Omental fat pad (tissue), 4 donors: ENCODE data around the gene KRT85. TPM values are rescaled to one million over a fixed set of nuclear protein-coding genes. Genes with fewer than 3 reads are reported as not detected.
A peak's percentile ranks its signal among the peaks of the same experiment; 100 is the strongest.

Source experiments
- ATAC-seq: fragments of 150-250 bp; one replicate; pipeline ENCODE4 v1.9.1; 2016; ENCODE audit warnings: mild to moderate bottlenecking, moderate library complexity; ENCODE audit not compliant: low FRiP score
- DNase-seq: peaks from one replicate; pipeline ENCODE4 v3.0.0-alpha.2; 2019; ENCODE audit warnings: low spot score
- total RNA-seq, 4 donors: library from RNA; depleted of rRNA; stranded (reverse); fragments of >200 nt; gene quantifications; one replicate each; pipeline ENCODE4 v1.1.0, GENCODE V29; 2016
- TF ChIP-seq, protein P1 (sequence below), 3 donors: fragments of 450-650 bp; IDR thresholded peaks; one replicate each; pipeline ENCODE4 v1.5.1; 2016 to 2017; ENCODE audit warnings: antibody characterized with exemption in 3 of 3, mild to moderate bottlenecking in 3 of 3, moderate library complexity in 2 of 3

KRT85 gene
- total RNA-seq, 4 donors from 2014 or later, result not detected

DNA sequence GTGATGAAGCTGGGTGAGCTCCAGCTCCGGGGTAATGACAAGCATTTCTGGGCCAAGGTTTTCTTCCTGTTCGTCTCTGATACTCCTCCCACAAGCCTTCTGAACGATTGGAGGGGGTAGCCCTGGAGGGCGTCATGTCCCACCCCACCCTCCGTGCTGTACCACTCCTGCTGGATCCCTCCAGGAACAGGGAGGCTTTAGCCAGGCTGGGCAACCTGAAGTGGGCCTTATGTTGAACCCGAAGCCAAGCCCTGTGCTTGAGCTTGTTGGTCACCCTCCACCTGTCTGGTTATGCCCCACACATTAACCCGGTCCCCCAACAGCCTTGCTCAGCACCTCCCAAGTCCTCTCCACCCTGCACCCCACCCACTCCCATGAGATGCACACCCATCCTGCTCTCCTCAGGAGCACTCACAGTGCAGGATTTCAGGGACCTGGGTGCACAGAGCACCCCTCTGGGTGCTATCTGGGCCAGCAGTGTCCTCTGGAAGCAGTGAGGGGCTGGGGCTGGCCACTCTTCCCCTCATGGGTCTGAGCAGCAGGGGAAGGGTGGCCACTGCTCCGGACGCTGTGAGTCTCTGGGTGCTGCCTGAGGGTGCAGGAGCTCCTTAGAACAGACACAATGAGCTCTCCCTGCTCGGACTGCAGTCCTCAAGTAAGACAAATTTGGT, 39.3 kb downstream of the KRT85 start:
- TF ChIP-seq, protein P1, sequence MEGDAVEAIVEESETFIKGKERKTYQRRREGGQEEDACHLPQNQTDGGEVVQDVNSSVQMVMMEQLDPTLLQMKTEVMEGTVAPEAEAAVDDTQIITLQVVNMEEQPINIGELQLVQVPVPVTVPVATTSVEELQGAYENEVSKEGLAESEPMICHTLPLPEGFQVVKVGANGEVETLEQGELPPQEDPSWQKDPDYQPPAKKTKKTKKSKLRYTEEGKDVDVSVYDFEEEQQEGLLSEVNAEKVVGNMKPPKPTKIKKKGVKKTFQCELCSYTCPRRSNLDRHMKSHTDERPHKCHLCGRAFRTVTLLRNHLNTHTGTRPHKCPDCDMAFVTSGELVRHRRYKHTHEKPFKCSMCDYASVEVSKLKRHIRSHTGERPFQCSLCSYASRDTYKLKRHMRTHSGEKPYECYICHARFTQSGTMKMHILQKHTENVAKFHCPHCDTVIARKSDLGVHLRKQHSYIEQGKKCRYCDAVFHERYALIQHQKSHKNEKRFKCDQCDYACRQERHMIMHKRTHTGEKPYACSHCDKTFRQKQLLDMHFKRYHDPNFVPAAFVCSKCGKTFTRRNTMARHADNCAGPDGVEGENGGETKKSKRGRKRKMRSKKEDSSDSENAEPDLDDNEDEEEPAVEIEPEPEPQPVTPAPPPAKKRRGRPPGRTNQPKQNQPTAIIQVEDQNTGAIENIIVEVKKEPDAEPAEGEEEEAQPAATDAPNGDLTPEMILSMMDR (IDR thresholded peaks at IDR 0.05), result no peak
- no peak for ATAC-seq
- no peak for DNase-seq

DNA sequence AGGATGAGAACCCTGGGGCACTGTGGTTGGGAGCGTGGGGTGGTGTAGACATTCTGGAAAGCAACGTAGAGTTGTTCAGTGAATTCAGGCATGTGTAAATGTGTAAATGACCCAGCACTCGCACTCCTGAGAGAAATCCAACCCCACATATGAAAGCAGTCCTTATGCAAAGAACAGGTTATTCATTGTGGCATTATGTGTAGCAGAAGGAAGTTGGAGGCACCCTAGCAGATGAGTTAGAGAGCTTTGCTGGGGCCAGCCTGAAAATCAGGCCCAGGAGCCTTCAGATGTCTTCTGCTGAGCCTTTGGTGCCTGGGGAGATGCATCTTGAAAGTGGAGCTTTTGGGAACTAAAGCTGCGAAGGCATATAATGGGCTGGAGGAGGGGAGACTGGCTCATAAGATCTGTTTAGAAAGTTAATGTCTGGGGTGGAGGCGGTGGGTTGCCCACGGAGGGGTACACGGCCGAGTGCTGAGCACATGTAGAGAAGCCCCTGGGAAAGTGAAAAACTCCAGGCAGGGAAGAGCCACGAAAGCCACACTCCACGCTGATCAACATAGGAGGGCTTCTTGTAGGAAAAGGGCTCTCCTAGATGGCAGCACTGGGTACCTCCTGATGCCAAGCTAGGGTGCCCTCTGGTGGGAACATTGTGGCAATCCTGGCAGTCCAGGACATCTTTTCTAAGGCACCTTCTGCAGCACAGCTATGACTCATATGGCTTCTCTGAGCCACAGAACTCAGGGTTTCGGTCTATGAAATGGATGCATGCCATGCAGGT, 40.0 kb downstream of the KRT85 start:
- peak; percentile 95 for ATAC-seq
- peak; percentile 44 for DNase-seq
- TF ChIP-seq, protein P1 (IDR thresholded peaks at IDR 0.05), result peak in 1 of 3 donors; percentile 41

DNA sequence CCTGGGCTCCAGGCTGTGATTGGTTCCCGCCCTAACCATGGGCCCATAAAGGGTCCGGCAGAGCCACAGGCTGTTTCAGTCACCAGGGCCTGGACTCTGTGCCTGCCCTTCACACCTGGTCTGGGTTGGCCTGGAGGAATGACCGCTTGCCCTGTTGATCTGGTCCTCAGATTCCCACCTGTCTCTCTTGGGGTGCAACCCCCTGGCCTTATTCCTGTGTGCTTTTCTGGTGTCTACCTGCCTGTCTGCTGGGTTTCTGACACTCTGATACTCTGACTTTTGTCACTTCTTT, 43.2 kb downstream of the KRT85 start:
- ATAC-seq (no peak), DNase-seq (no peak)
- TF ChIP-seq, protein P1 (IDR thresholded peaks at IDR 0.05), result no peak

DNA sequence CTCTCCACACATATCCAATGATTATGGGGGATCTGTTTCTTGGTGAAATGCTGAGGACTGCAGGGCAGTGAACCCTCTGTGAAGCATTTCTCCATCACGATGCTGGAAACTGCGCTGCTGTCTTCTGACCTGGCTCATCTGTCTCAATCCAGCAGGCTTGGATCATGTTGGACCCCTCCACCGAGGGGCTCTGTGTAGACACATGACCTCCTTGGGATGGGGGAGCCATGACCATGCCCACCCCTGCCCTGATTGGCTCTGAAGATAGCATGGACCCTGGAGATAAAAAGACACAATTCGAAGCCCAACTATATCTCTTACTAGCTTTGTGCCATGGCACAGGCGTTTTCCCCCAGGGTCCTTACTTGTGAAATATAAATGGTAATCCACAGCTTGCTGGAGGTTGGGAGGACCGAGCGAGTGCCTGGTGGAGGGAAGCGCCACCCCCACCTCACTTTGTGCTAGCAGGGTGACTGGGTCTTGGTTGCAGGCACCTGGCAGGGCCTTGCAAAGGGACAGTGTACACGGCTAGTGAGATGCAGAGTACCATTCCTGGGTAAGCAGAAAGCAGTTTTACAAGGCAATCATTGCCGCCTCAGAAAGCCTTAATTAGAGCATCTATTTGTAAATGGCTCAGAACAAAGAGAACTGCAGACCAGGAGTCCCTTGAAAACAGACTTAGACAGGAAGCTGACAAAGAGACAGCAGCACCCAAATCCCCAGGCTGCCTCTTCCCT, 43.7 kb downstream of the KRT85 start:
- DNase-seq, result no peak
- TF ChIP-seq, protein P1 (IDR thresholded peaks at IDR 0.05), result no peak
- no peak for ATAC-seq

DNA sequence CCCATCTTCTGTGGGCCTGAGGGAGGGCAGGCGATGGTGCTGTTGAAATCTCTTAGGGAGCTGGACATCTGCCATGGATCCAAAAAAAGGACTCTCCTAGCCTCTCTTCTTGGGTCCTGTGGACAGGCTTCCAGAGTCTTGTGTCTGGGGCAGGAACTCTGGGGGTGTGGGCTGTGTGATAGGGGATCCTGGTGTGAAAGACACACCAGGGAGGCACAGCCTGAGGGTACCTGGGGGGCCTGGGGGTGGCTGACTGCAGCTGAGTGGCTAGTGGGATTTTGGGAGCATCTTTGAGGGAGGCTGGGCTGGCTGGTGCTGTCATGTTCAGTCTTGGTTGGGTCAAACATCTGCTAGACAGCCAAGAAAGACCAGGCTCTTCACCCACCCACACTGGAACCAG, 44.3 kb downstream of the KRT85 start:
- no peak for DNase-seq

DNA sequence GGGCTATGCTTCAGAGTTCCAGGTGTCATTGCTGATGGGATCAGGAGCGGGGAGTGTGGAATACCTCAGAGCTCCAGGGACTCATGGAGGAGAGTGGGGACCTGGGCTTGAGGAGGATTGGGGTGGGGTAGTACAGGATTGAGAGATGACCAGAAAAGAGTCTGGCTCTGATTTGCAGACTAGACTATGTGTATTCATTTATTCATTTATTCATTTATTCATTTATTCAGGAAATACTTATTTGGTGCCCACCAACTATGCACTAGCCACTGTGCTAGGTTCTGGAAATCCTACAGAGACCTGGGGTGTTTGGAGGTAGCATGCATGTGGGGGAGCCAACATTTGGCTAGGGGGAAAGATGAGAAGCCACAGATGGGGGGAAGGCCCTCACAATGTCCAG, 45.2 kb downstream of the KRT85 start:
- TF ChIP-seq, protein P1 (IDR thresholded peaks at IDR 0.05), result no peak
- DNase-seq, result no peak
- no peak for ATAC-seq

More for the DNA sequence above, 44.3 kb downstream of the KRT85 start:
- ATAC-seq, result no peak
- TF ChIP-seq, protein P1 (IDR thresholded peaks at IDR 0.05), result no peak
